ENCODE measurements around the gene FAM174C.

DNA sequence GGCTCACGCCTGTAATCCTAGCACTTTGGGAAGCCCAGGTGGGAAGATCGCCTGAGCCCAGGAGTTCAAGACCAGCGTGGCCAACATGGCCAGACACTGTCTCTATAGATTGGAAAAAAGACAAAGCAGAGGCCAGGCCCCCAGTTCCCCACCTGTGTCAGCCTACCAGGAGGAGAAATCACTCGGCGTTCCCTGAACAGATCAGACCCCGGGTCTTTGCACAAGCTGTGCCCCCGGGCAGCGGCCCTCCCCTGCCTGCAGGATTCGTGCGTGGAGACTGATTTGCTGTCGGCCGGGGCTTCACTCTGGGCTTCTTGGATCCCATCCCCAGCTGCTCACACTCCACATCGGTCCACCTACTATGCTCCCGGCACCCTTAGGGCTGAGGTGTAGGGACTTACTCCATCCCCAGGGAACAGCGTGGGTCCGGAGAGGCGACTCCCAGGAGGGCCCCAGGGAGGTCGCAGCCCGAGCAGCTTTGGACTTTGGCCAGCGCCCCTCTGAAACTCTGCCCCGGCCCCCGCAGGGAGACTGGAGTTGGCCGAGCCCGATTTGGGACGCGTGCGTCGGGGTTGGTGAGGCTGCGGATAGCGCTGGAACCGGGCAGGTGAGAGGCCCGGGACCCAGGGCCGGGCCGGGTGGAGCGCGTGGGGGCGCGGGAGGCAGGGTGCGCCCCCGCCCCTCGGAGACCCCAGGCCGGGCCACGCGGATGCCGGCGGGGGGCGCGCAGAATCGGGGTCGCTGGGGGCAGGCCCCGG, 9.8 kb downstream of the FAM174C start:
- TF ChIP-seq, protein P1, sequence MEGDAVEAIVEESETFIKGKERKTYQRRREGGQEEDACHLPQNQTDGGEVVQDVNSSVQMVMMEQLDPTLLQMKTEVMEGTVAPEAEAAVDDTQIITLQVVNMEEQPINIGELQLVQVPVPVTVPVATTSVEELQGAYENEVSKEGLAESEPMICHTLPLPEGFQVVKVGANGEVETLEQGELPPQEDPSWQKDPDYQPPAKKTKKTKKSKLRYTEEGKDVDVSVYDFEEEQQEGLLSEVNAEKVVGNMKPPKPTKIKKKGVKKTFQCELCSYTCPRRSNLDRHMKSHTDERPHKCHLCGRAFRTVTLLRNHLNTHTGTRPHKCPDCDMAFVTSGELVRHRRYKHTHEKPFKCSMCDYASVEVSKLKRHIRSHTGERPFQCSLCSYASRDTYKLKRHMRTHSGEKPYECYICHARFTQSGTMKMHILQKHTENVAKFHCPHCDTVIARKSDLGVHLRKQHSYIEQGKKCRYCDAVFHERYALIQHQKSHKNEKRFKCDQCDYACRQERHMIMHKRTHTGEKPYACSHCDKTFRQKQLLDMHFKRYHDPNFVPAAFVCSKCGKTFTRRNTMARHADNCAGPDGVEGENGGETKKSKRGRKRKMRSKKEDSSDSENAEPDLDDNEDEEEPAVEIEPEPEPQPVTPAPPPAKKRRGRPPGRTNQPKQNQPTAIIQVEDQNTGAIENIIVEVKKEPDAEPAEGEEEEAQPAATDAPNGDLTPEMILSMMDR (IDR thresholded peaks at IDR 0.05; ENCODE audit: insufficient read depth, low read length, poor library complexity, severe bottlenecking), result no peak
- no peak for TF ChIP-seq EZH2phosphoT487 (conservative IDR thresholded peaks at IDR 0.05; ENCODE audit: low read length)
